Measurements from ENCODE around the gene CCNB1IP1.

The CCNB1IP1 gene

DNA sequence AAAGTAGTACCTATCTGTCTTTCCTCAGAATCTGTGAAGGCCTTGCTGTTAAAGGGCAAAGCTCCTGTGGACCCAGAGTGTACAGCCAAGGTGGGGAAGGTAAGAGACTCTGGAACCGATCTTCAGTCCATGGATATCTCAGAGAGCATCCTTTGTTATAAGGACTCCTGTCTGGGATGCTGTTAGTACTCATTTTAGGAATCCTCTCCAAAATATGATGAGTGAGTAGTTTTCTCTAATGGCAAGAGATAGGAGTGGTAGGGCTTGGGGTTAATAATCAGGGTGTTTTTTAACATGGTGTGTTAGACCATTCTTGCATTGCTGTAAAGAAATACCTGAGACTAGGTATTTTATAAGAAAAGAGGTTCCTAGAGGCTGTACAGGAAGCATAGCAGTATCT is 12.3 kb upstream of the CCNB1IP1 start:
- Histone ChIP-seq H4K20me1 (ENCODE audit: insufficient read depth, low read length) (no peaks in the 10 kb centered on the region), H3K9ac (ENCODE audit: low read length) (no peak overlapping the region), H3K9me3 (ENCODE audit: low read length) (no peaks in the 10 kb centered on the region), H3K79me2 (ENCODE audit: insufficient read depth, low read length) (no peaks in the 10 kb centered on the region), H3K4me3 (ENCODE audit: low read depth, low read length, poor library complexity, severe bottlenecking) (no peak overlapping the region), H3K4me2 (ENCODE audit: low read length) (no peak overlapping the region), H3K27me3 (ENCODE audit: insufficient read depth, low read length) (no peaks in the 10 kb centered on the region), H3K36me3 (ENCODE audit: insufficient read depth, low read length) (peaks cover 48% of the 10 kb centered on the region), H3F3A (ENCODE audit: insufficient read depth, low read length) (no peaks in the 10 kb centered on the region), H3K9me2 (ENCODE audit: low read depth, low read length) (no peaks in the 10 kb centered on the region), H3K27ac (ENCODE audit: low read depth, low read length, poor library complexity, severe bottlenecking) (no peak overlapping the region), H3K4me1 (ENCODE audit: insufficient read depth, low read length, severe bottlenecking) (peaks cover 14% of the 10 kb centered on the region), H2AFZ (ENCODE audit: low read length) (no peak overlapping the region)
- no peak for TF ChIP-seq EZH2 (IDR thresholded peaks at IDR 0.05; ENCODE audit: borderline replicate concordance, low read length)
- TF ChIP-seq, protein P1, sequence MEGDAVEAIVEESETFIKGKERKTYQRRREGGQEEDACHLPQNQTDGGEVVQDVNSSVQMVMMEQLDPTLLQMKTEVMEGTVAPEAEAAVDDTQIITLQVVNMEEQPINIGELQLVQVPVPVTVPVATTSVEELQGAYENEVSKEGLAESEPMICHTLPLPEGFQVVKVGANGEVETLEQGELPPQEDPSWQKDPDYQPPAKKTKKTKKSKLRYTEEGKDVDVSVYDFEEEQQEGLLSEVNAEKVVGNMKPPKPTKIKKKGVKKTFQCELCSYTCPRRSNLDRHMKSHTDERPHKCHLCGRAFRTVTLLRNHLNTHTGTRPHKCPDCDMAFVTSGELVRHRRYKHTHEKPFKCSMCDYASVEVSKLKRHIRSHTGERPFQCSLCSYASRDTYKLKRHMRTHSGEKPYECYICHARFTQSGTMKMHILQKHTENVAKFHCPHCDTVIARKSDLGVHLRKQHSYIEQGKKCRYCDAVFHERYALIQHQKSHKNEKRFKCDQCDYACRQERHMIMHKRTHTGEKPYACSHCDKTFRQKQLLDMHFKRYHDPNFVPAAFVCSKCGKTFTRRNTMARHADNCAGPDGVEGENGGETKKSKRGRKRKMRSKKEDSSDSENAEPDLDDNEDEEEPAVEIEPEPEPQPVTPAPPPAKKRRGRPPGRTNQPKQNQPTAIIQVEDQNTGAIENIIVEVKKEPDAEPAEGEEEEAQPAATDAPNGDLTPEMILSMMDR (IDR thresholded peaks at IDR 0.05; ENCODE audit: low read length) = no peak

DNA sequence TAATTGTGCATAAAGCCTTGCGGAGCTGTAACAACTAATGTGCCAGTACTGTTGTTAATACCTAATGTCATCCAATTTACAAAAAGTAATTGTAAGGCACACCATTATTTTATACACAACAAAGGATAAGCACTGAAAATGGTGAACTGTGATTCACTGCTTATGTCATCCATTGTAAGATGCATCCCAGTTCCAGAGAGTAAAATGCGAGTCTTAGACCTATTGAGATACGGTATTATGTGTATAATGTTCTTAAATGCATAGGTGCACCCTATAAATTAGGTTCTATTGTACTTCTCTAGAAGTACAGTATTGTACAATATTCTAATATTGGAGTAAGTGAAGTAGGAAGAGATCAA is 10.8 kb upstream of the CCNB1IP1 start:
- H4K20me1 ChIP-seq (ENCODE audit: insufficient read depth, low read length) = no peaks in the 10 kb centered on the region
- H3K79me2 ChIP-seq (ENCODE audit: insufficient read depth, low read length) = no peaks in the 10 kb centered on the region
- peak overlapping the region; percentile 77 for H3K4me3 ChIP-seq (ENCODE audit: low read depth, low read length, poor library complexity, severe bottlenecking)
- no peaks in the 10 kb centered on the region for H3K9me2 ChIP-seq (ENCODE audit: low read depth, low read length)
- no peak for TF ChIP-seq EZH2 (IDR thresholded peaks at IDR 0.05; ENCODE audit: borderline replicate concordance, low read length)
- TF ChIP-seq, protein P1 (IDR thresholded peaks at IDR 0.05; ENCODE audit: low read length) = no peak
- peaks cover 14% of the 10 kb centered on the region for H3K4me1 ChIP-seq (ENCODE audit: insufficient read depth, low read length, severe bottlenecking)
- peak overlapping the region; percentile 82 for H3K4me2 ChIP-seq (ENCODE audit: low read length)
- H3K27ac ChIP-seq (ENCODE audit: low read depth, low read length, poor library complexity, severe bottlenecking) = peak overlapping the region; percentile 72
- peak overlapping the region; percentile 80 for H3K9ac ChIP-seq (ENCODE audit: low read length)
- no peaks in the 10 kb centered on the region for H3K9me3 ChIP-seq (ENCODE audit: low read length)
- H3K27me3 ChIP-seq (ENCODE audit: insufficient read depth, low read length) = no peaks in the 10 kb centered on the region
- H3K36me3 ChIP-seq (ENCODE audit: insufficient read depth, low read length) = peaks cover 36% of the 10 kb centered on the region
- H3F3A ChIP-seq (ENCODE audit: insufficient read depth, low read length) = no peaks in the 10 kb centered on the region
- no peak overlapping the region; the same call in 1 of the 2 replicates for H2AFZ ChIP-seq (ENCODE audit: low read length)

DNA sequence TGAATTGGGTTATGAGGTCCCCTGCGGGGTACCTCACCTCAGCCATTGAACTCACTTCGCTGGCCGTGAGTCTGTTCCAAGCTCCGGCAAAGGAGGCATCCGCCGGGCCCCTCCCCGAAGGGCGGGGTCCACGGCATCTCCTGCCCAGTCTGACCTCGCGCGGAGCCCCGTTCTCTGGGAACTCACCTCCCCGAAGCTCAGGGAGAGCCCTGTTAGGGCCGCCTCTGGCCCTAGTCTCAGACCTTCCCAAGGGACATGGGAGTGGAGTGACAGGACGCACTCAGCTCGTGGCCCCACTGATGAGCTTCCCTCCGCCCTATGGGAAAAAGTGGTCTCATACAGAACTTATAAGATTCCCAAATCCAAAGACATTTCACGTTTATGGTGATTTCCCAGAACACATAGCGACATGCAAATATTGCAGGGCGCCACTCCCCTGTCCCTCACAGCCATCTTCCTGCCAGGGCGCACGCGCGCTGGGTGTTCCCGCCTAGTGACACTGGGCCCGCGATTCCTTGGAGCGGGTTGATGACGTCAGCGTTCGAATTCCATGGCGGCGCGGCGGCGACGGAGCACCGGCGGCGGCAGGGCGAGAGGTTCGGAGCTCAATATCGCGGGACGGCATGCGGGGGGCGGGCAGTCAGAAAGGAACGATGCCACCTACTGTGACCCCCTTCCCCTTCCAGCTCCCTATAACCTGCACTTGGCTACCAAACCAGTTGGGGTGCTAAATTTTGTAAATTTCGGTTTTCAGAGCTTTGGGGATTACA is 10.2 kb upstream of the CCNB1IP1 start, which contains the start of gene PARP2:
TSS of gene PARP2 (plus strand) at position 544 of the 770 bp plus-strand sequence. CDS start at position 551, 7 bp downstream.
- Histone ChIP-seq H3K4me3 (ENCODE audit: low read depth, low read length, poor library complexity, severe bottlenecking) (peak within 1 kb of the TSS; percentile 77), H3K27ac (ENCODE audit: low read depth, low read length, poor library complexity, severe bottlenecking) (peak within 1 kb of the TSS; percentile 72), H3K9me3 (ENCODE audit: low read length) (no peaks in the 10 kb centered on the region), H3K4me2 (ENCODE audit: low read length) (peak within 1 kb of the TSS; percentile 82), H4K20me1 (ENCODE audit: insufficient read depth, low read length) (no peaks in the 10 kb centered on the region), H3F3A (ENCODE audit: insufficient read depth, low read length) (no peaks in the 10 kb centered on the region), H3K27me3 (ENCODE audit: insufficient read depth, low read length) (no peaks in the 10 kb centered on the region), H3K9ac (ENCODE audit: low read length) (peak within 1 kb of the TSS; percentile 80), H2AFZ (ENCODE audit: low read length) (peak within 1 kb of the TSS; percentile 89), H3K79me2 (ENCODE audit: insufficient read depth, low read length) (no peaks in the 10 kb centered on the region), H3K9me2 (ENCODE audit: low read depth, low read length) (no peaks in the 10 kb centered on the region), H3K4me1 (ENCODE audit: insufficient read depth, low read length, severe bottlenecking) (peaks cover 14% of the 10 kb centered on the region), H3K36me3 (ENCODE audit: insufficient read depth, low read length) (peaks cover 31% of the 10 kb centered on the region)
- TF ChIP-seq, protein P1 (IDR thresholded peaks at IDR 0.05; ENCODE audit: low read length) = peak; percentile 22; the same call in 1 of the 2 replicates
- no peak for TF ChIP-seq EZH2 (IDR thresholded peaks at IDR 0.05; ENCODE audit: borderline replicate concordance, low read length)

Measured in OCI-LY1 (cell line).